ENCODE measurements around the gene ERAL1.

The ERAL1 gene

GRCh38 chr17:28879886-28880571 is 25.2 kb downstream of the ERAL1 start:
- DNase-seq (ENCODE audit: low spot score), result no peak

GRCh38 chr17:28880572-28880945 is 25.7 kb downstream of the ERAL1 start:
- no peak for DNase-seq (ENCODE audit: low spot score)

GRCh38 chr17:28881533-28882056 is 26.8 kb downstream of the ERAL1 start:
- no peak for DNase-seq (ENCODE audit: low spot score)

GRCh38 chr17:28882154-28882895 is 27.5 kb downstream of the ERAL1 start:
- DNase-seq (ENCODE audit: low spot score), result no peak

GRCh38 chr17:28883967-28884702 is 29.3 kb downstream of the ERAL1 start:
- DNase-seq (ENCODE audit: low spot score), result no peak

- no peak for DNase-seq (ENCODE audit: low spot score)
These were observed 30.5 kb downstream of the ERAL1 start for GRCh38 chr17:28885363-28885762.

- DNase-seq (ENCODE audit: low spot score), result no peak
These were observed 31.1 kb downstream of the ERAL1 start for GRCh38 chr17:28885951-28886350.

GRCh38 chr17:28887871-28888471 is 33.2 kb downstream of the ERAL1 start:
- no peak for DNase-seq (ENCODE audit: low spot score)

- DNase-seq (ENCODE audit: low spot score), result no peak
These were observed 34.0 kb downstream of the ERAL1 start for GRCh38 chr17:28888832-28889231.

GRCh38 chr17:28889996-28890395 is 35.2 kb downstream of the ERAL1 start:
- no peak for DNase-seq (ENCODE audit: low spot score)

- DNase-seq (ENCODE audit: low spot score), result no peak
These were observed 36.4 kb downstream of the ERAL1 start for GRCh38 chr17:28891201-28891600.

- no peak for DNase-seq (ENCODE audit: low spot score)
These were observed 37.2 kb downstream of the ERAL1 start for GRCh38 chr17:28892024-28892423.

- DNase-seq (ENCODE audit: low spot score), result peak; percentile 11
These were observed 38.7 kb downstream of the ERAL1 start for GRCh38 chr17:28893248-28894183.

GRCh38 chr17:28895794-28896447 is 41.1 kb downstream of the ERAL1 start:
- no peak for DNase-seq (ENCODE audit: low spot score)

GRCh38 chr17:28896491-28896883 is 41.7 kb downstream of the ERAL1 start:
- no peak for DNase-seq (ENCODE audit: low spot score)

GRCh38 chr17:28896884-28897768 is 42.3 kb downstream of the ERAL1 start, which contains the start of gene FLOT2:
Gene FLOT2, minus strand, starts transcription at chr17:28897733. Its CDS starts 159 bp downstream, at chr17:28897574.
- DNase-seq (ENCODE audit: low spot score), result peak; percentile 58

GRCh38 chr17:28897769-28898526 is 43.1 kb downstream of the ERAL1 start:
- peak; percentile 35 for DNase-seq (ENCODE audit: low spot score)

- DNase-seq (ENCODE audit: low spot score), result no peak
These were observed 43.7 kb downstream of the ERAL1 start for GRCh38 chr17:28898527-28898955.

All from CD4-positive, alpha-beta T cell treated with Interleukin-15 for 4 hours (primary cell).